WTC11 (cell line): Measurements from ENCODE around the gene GID4.

Experiments used
- CTCF ChIP-seq: fragments of 200-600 bp; IDR thresholded peaks from 2 replicates; pipeline ENCODE4 v1.8.0; 2022; ENCODE audit warnings: antibody characterized with exemption
- E2F4 ChIP-seq: sonication (generic); formaldehyde crosslinking; IDR thresholded peaks from 2 replicates; pipeline ENCODE4 v1.8.1; 2022; ENCODE audit warnings: low read depth, mild to moderate bottlenecking, moderate library complexity, missing genetic modification reagents, borderline replicate concordance
- PREB ChIP-seq: sonication (generic); formaldehyde crosslinking; IDR thresholded peaks from 2 replicates; pipeline ENCODE4 v1.8.1; 2022; ENCODE audit warnings: mild to moderate bottlenecking, missing genetic modification reagents, moderate library complexity, borderline replicate concordance
- PRRX2 ChIP-seq: fragments of 250-450 bp; sonication (Bioruptor Pico); IDR thresholded peaks from 2 replicates; pipeline ENCODE4 v1.8.0; 2021; ENCODE audit warnings: mild to moderate bottlenecking
- STAT6 ChIP-seq: sonication (generic); formaldehyde crosslinking; conservative IDR thresholded peaks from 2 replicates; pipeline ENCODE4 v1.8.1; 2023; ENCODE audit warnings: mild to moderate bottlenecking, low read depth, missing genetic modification reagents, moderate library complexity
- ZNF232 ChIP-seq: sonication (generic); formaldehyde crosslinking; IDR thresholded peaks from 2 replicates; pipeline ENCODE4 v1.8.0; 2022; ENCODE audit warnings: mild to moderate bottlenecking, missing genetic modification reagents
- TF ChIP-seq, protein P1 (sequence below): sonication (generic); formaldehyde crosslinking; IDR thresholded peaks from 2 replicates; pipeline ENCODE4 v1.8.1; 2023; ENCODE audit warnings: mild to moderate bottlenecking, missing genetic modification reagents, borderline replicate concordance

DNA sequence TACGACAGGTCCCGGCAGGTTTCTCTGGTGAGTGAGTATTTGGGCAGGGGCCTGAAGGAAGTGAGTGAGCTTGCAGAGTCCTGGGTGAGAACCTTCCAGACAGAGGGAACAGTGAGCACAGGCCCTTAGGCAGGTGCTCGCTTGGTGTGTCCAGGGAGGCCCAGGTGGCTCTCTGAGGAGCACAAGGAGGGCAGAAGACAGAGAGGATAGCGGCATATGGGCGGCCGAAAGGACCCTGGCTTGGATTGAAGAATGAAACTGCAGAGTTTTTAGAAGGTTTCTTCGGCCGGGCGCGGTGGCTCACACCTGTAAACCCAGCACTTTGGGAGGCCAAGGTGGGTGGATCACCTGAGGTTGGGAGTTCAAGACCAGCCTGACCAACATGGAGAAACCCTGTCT is 55.2 kb downstream of the GID4 start:
- no peak for TF ChIP-seq E2F4 (CRISPR knock-in tag)
- TF ChIP-seq CTCF: no peak
- TF ChIP-seq STAT6 (CRISPR knock-in tag): no peak
- TF ChIP-seq ZNF232 (CRISPR knock-in tag): no peak
- TF ChIP-seq, protein P1, sequence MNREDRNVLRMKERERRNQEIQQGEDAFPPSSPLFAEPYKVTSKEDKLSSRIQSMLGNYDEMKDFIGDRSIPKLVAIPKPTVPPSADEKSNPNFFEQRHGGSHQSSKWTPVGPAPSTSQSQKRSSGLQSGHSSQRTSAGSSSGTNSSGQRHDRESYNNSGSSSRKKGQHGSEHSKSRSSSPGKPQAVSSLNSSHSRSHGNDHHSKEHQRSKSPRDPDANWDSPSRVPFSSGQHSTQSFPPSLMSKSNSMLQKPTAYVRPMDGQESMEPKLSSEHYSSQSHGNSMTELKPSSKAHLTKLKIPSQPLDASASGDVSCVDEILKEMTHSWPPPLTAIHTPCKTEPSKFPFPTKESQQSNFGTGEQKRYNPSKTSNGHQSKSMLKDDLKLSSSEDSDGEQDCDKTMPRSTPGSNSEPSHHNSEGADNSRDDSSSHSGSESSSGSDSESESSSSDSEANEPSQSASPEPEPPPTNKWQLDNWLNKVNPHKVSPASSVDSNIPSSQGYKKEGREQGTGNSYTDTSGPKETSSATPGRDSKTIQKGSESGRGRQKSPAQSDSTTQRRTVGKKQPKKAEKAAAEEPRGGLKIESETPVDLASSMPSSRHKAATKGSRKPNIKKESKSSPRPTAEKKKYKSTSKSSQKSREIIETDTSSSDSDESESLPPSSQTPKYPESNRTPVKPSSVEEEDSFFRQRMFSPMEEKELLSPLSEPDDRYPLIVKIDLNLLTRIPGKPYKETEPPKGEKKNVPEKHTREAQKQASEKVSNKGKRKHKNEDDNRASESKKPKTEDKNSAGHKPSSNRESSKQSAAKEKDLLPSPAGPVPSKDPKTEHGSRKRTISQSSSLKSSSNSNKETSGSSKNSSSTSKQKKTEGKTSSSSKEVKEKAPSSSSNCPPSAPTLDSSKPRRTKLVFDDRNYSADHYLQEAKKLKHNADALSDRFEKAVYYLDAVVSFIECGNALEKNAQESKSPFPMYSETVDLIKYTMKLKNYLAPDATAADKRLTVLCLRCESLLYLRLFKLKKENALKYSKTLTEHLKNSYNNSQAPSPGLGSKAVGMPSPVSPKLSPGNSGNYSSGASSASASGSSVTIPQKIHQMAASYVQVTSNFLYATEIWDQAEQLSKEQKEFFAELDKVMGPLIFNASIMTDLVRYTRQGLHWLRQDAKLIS (CRISPR knock-in tag): no peak
- TF ChIP-seq PREB: no peak
- no peak for TF ChIP-seq PRRX2
